GM19463 (cell line): Measurements from ENCODE around the gene INPP5A.
"Not testable (repeated sequence)": the region's sequence is repeated elsewhere in the genome, so short reads cannot be mapped to it uniquely, and the experiment has no call there.

Experiments used
- ATAC-seq: cut with Tn5 transposase; IDR thresholded peaks from one replicate; pipeline ENCODE4 v1.9.1; 2021; ENCODE audit warnings: mild to moderate bottlenecking, moderate library complexity; ENCODE audit not compliant: unreplicated experiment

Gene INPP5A

DNA sequence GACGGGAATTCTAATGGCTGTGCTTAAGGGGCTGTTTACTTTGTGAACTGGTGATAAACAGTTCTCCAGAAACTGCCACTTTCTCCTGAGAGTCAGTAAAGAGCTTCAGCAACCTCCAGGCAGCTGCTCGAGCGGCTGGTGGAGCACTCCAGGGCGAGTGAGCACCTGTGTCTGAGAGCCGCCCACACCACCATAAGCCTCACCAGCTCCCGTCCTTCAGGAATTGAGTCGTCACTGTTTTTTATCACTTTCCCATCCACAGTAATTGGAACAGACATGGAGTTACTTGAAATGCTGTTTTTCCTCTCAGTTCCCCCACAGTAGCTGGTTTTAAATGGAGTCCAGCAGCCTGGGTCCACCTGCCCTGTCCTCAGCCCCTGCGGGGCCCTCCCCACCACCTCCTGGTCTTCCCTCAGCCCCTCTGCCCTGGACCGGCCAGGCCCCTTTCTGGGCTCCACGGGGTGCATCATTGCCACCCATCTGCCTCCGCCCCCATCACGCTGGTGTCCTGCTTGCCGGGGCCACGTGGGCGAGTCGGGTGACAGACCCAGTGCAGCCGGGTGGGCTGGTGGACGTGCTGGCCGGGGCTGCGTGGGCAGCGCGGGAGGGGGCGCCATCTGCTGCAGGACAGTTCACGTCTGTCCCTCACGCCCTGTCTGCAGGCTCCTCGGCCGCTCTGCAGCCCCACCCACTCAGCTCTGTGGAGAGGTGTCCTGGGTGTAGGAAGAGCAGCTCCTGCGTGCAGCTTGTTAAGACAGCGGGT is 192.4 kb downstream of the INPP5A start:
- ATAC-seq = no peak

DNA sequence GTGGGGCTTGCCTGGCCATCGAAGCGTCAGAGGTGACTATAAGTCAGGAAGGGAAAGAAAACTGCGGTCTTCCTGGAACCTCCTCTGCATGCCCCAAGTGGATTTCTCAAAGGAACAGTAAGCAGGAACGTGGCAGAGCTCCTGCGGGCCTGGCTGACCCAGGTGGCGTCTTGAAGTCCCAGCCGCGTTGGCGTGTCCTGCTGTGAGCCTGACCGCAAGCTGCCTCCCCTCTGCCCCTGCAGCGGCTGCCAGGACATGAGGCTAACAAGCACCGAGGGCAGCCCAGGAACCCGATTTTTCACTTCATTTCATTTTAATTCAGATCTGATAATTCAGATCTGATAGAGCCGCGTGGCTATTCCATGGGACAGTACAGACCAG is 193.0 kb downstream of the INPP5A start:
- no peak for ATAC-seq

GRCh38 chr10:132732518-132732917 is 194.9 kb downstream of the INPP5A start:
- no peak for ATAC-seq

DNA sequence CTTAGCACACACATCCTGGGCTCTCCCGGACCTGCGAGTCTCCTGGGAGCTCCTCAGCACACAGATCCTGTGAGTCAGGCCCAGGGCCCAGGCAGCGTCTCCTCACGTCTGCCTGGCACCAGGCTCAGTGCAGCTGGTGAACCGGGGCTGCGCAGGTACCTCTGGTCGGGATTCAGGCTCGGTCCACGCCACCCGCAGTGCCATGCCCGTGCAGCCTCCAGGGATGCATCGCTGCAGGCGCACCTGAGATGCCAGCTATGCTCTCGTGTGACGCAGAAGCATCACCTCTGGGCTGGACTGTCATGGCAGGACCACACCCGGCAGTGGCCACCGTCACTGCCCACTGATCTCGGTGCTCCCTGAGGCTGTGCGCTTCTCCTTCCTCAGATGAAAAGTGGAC is 196.3 kb downstream of the INPP5A start:
- no peak for ATAC-seq

GRCh38 chr10:132735341-132735775 is 197.8 kb downstream of the INPP5A start:
- no peak for ATAC-seq

DNA sequence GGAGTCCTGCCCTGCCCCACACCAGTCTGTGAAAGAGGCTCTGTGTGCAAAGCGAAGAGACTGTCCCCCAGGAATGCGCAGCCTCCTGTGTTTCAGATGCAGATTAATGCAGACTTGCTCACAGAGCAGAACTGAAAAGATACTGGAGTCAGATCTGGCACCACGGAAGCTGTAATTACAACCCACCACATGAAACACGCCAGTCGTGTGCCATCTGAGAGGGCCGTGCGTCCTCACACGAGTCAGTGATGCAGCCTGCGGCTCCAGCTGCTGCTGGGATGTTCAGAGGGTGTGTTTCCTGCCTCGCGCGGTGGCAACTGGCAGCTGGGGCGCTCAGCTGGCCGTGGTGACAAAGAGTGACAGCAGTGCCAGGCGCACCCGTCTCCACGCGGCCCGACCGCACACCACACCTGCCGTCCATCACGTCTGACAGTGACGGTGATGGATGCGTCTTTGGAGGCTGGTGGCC is 198.4 kb downstream of the INPP5A start:
- ATAC-seq = no peak

DNA sequence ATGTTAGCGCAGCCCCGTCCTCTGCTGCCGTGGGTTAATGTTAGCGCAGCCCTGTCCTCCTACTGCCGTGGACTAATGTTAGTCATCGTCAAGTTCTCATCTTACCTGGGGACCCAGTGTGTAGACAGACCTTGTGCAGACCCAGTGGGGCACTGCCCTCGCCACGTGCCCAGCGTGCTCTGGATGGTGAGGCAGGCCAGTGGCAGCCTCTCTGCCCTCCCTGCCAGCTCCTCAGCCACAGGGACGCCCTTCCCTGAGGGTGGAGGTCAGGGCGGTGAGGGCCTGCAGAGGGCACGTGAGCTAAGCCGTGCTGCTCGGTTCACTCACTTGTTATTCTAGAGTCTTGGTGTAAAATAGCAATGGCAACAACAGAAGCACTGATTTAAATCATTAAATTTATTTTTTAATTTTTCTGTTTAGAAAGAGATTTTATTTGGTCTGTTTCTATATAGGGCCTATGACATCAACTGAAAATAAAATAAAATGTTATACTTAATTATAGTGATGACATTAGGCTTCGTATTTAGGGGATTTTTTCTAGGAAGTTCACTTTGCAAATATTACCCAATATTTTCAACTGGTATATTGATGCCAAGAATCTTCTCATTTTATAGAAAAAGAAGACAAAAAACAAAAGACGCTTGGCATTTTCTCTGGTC is 199.9 kb downstream of the INPP5A start:
- no peak for ATAC-seq

DNA sequence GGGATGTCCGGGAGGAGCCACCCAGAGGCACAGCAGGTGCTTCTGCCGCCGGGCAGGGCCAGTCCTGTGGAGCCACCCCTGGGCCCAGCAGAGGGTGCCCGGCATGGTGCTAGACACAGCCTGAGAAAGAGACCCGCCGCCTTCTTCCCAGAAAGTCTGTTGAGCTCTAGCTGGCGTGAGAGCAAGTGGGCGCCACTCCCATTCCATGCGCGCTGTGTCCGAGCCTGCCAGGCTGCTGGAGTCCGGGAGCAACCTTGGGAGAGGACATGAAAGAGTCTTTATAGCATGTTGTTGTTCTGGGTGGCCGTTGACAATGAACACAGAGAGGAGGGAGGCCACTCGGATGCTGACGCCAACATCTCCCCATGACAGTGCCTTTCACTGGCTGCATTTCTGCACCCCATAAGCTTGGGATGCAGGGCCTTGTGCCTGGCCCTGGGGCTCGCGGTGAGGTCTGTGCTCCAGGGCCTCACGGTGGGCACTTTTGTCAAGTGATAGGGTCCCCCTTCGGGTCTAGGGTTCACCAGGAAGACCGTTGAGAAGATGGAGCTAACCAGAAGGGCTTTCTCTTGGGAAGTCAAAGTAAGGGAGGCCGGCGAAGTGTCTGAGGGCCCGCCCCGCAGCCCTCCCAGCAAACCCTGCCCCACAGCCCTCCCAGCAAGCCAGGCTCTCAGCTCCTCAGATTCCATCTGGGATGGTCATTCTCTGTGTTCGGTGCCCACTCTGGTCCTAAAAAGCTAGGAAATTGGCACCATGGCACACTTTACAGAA is 201.1 kb downstream of the INPP5A start:
- no peak for ATAC-seq

- no peak for ATAC-seq
Measured at GRCh38 chr10:132739225-132739613, 201.6 kb downstream of the INPP5A start.

GRCh38 chr10:132740588-132740987 is 203.0 kb downstream of the INPP5A start:
- no peak for ATAC-seq

DNA sequence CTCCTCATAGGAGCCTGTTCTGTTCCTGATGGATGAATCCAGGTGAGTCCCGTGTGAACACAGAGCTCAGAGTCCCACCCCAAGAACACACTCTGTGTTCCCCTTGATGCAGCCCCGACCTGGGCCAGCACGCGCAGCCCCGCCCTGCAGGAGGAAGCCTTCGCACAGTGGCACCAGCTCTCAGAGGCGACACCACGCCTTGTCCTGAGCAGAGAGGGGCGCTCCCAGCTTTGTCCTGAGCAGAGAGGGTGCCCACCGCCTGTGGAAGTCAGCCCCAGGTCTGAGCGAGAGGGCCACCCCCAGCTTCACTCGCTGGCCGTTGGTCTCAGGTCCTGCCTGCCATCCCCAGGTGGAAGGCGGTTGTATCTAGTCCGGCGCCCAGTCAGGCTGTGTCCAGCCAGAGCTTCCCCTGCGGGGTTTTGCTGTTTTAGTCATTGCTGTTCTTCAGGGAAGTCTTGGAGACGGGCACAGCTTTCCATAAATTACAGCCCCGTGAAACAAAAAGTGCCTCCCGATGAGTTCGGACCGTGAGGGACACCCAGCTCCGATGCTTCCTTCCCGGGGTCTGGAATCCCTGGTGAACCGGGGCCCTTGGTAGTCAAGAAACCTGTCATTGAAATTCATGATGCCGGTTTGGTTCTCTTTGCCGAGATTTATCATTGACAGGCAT is 204.7 kb downstream of the INPP5A start:
- no peak for ATAC-seq

DNA sequence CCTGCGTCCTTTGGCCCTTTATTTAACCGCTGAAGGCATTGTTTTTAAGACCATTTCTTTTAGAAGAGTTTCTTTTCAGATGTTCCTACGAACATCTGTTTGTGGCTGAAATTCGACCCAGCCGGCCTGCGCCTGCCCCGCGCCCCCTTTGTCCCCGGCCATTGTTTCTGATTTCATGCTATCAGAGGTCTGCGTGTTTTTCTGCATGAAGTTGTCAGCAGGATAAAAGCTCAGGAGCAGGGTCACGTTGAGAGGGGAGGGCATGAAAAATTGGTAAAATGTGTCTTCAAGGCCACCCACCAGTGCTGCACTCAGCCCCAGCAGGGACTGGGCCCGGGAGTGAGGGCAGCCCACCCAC is 205.2 kb downstream of the INPP5A start:
- ATAC-seq = no peak

DNA sequence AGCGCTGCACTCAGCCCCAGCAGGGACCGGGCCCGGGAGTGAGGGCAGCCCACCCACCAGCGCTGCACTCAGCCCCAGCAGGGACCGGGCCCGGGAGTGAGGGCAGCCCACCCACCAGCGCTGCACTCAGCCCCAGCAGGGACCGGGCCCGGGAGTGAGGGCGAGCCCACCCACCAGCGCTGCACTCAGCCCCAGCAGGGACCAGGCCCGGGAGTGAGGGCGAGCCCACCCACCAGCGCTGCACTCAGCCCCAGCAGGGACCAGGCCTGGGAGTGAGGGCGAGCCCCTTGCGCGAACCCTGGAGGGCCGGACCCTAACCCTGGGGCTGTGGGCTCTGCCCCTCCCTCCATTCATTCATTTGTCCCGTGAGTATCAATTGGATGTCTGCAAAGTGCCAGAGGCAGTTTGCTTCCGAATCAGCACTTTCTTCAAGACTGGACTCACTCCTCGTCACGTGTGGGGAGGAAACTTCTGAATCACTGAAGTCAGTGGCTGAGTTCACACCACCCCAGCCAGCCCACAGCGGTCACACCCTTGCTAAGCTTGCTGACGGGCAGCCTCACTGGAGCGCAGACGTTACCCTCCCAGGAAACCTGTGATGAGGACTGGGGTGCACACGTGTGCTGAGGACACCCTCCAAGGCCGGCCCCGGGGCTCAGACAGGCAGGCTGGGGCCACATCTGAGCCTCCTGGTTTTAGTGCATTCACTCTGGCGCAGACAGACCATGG is 205.8 kb downstream of the INPP5A start:
- ATAC-seq = not testable (repeated sequence)

DNA sequence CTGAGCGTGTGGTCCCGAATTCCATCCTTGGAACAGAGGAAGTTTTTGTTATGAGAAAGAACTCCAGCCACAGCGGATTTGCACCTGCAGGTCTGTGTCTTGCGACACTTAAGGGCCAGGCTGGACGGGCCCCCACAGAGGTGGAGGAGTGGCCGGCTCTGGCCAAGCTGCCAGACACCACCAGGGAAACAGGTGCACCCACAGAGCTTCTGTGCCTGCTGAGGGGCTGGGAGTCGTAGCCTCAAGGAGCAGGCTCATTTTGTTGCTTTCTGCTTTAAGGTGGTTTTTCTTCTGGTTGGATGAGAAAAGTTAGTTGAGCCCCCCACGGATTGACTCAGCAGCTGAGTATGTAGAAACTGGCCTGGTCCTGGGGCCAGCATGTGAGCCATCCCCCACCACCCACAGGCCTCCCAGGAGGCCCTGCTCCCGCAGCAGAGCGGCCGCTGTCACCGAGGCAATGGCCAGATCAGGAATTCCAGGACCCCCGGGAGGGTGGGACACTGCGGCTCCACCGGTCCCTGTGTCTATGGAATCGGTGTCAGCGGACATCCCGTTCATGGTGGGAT is 206.4 kb downstream of the INPP5A start:
- no peak for ATAC-seq

DNA sequence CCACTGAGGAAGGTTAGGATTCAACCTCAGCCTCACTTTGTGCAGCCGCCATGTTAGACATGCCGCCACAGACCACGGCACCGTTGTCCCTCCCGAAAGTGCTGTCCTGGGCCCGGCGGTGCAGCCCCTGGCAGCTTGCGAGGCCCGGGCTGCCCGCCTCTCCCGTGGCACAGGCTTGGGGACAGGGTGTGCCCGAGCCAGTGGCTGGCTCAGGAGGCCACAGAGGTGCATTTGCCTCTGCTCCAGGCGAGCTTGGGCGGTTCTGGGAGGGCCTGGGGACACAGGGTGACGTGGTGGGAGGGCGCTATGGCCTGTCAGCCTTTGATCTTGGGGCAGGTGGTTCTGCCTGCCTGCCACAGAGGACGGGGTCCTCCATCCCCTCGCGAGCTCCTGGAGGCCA is 207.3 kb downstream of the INPP5A start:
- ATAC-seq = no peak

DNA sequence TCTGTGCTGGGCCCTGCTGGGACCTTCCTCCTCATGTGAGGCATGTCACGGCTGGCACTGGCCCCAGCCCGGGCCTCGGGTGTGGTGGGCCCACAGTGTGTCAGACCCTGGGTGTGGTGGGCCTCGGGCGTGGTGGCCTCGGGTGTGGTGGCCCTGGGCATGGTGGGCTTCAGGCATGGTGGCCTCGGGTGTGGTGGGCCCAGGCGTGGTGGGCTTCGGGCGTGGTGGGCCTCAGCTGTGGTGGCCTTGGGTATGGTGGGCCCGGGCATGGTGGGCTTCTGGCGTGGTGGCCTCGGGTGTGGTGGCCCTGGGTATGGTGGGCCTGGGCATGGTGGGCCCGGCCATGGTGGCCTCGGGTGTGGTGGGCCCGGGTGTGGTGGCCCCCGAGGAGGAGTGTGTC is 207.9 kb downstream of the INPP5A start:
- no peak for ATAC-seq

GRCh38 chr10:132745971-132746370 is 208.4 kb downstream of the INPP5A start:
- no peak for ATAC-seq

DNA sequence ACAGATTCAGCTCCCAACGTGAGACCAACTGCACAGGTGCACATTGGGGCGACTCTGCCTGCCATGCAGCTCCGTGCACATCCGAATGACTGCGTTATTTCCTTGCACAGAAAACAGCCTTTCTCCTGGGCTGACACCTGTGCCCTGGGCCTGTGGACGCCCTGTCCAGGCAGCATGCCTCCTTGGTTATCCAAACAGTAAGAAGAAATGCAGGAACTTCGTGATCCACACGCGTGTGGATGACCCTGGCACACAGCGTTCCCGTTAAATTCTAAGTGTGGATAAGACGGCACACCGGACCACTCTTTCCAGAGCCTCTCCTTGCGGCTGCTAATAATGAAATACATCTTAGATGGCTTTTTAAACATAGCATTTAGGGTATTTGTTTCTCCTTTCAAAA is 208.8 kb downstream of the INPP5A start:
- no peak for ATAC-seq

GRCh38 chr10:132746801-132747625 is 209.4 kb downstream of the INPP5A start:
- no peak for ATAC-seq
